SK-N-SH treated with all-trans-retinoic acid at 6 μM for 48 hours (cell line): ENCODE results near the gene USP30.

ENCODE experiments used
- ARNTL ChIP-seq: fragments of 450-650 bp; formaldehyde crosslinking; IDR thresholded peaks from 2 replicates; pipeline ENCODE4 v1.5.0; 2020; ENCODE audit warnings: low read depth, mild to moderate bottlenecking, moderate library complexity, borderline replicate concordance
- ESRRG ChIP-seq: fragments of 250-450 bp; sonication (Bioruptor Pico); IDR thresholded peaks from 2 replicates; pipeline ENCODE4 v1.6.1; 2021; ENCODE audit warnings: mild to moderate bottlenecking
- GLIS3 ChIP-seq: fragments of 250-450 bp; sonication (Bioruptor Pico); IDR thresholded peaks from 2 replicates; pipeline ENCODE4 v1.5.0; 2020; ENCODE audit warnings: mild to moderate bottlenecking, moderate library complexity
- OSR1 ChIP-seq: fragments of 250-450 bp; sonication (Bioruptor Pico); IDR thresholded peaks from 2 replicates; pipeline ENCODE4 v1.8.0; 2022; ENCODE audit warnings: moderate library complexity, mild to moderate bottlenecking, inconsistent platforms
- PATZ1 ChIP-seq: fragments of 250-450 bp; sonication (Bioruptor Pico); IDR thresholded peaks from 2 replicates; pipeline ENCODE4 v1.8.0; 2020; ENCODE audit warnings: mild to moderate bottlenecking, moderate library complexity, borderline replicate concordance
- PPARA ChIP-seq: fragments of 250-450 bp; sonication (Bioruptor Pico); IDR thresholded peaks from 2 replicates; pipeline ENCODE4 v1.5.0; 2020; ENCODE audit warnings: mild to moderate bottlenecking, borderline replicate concordance
- RARB ChIP-seq: fragments of 250-450 bp; sonication (Bioruptor Pico); IDR thresholded peaks from 2 replicates; pipeline ENCODE4 v1.8.0; 2021; ENCODE audit warnings: mild to moderate bottlenecking, moderate library complexity
- TSHZ2 ChIP-seq: fragments of 250-450 bp; sonication (Bioruptor Pico); IDR thresholded peaks from 2 replicates; pipeline ENCODE4 v1.5.0; 2020; ENCODE audit warnings: mild to moderate bottlenecking, moderate library complexity
- ZFP3 ChIP-seq: fragments of 250-450 bp; sonication (Bioruptor Pico); IDR thresholded peaks from 2 replicates; pipeline ENCODE4 v1.5.0; 2020; ENCODE audit warnings: mild to moderate bottlenecking, moderate library complexity
- ZFP30 ChIP-seq: fragments of 450-650 bp; formaldehyde crosslinking; IDR thresholded peaks from 2 replicates; pipeline ENCODE4 v1.5.0; 2022; ENCODE audit warnings: mild to moderate bottlenecking, moderate library complexity
- ZNF565 ChIP-seq: fragments of 450-650 bp; formaldehyde crosslinking; conservative IDR thresholded peaks from 2 replicates; pipeline ENCODE4 v1.5.0; 2020; ENCODE audit warnings: low read depth, mild to moderate bottlenecking, moderate library complexity
- ZNF70 ChIP-seq: fragments of 450-650 bp; formaldehyde crosslinking; IDR thresholded peaks from 2 replicates; pipeline ENCODE4 v1.5.0; 2020; ENCODE audit warnings: mild to moderate bottlenecking, moderate library complexity

- TF ChIP-seq OSR1 (CRISPR knock-in tag) (no peak), PATZ1 (CRISPR knock-in tag) (no peak), RARB (no peak), GLIS3 (CRISPR knock-in tag) (no peak), ESRRG (CRISPR knock-in tag) (no peak), TSHZ2 (CRISPR knock-in tag) (no peak), PPARA (no peak), ZNF70 (CRISPR knock-in tag) (no peak), ARNTL (CRISPR knock-in tag) (no peak), ZFP3 (CRISPR knock-in tag) (peak; percentile 95), ZNF565 (CRISPR knock-in tag) (no peak), ZFP30 (no peak)
Measured at GRCh38 chr12:109127533-109128242, 75.3 kb downstream of the USP30 start.
